SU-DHL-6 (cell line): ENCODE data around the gene RFTN1.
A peak's percentile ranks its signal among the peaks of the same experiment; 100 is the strongest.

Source experiments
- H2AFZ ChIP-seq: fragments of 200-600 bp; sonication (generic); 2 replicates; pipeline ENCODE4 v1.6.1; 2014; ENCODE audit warnings: low read depth, mild to moderate bottlenecking, moderate library complexity, mixed read lengths, antibody characterized with exemption, low read length; ENCODE audit not compliant: severe bottlenecking
- H3F3A ChIP-seq: fragments of 200-600 bp; shearing (Covaris generic); 2 replicates; pipeline ENCODE4 v1.6.0; 2016; ENCODE audit warnings: antibody characterized with exemption, mild to moderate bottlenecking; ENCODE audit not compliant: insufficient read depth
- H3K27ac ChIP-seq: fragments of 200-600 bp; sonication (generic); 2 replicates; pipeline ENCODE4 v1.5.1; 2016; ENCODE audit warnings: low read depth, mild to moderate bottlenecking, low read length, moderate library complexity, mixed read lengths
- H3K27me3 ChIP-seq: fragments of 200-600 bp; sonication (generic), shearing (Covaris generic); 2 replicates; pipeline ENCODE4 v1.6.0; 2014; ENCODE audit warnings: mild to moderate bottlenecking, low read length
- H3K36me3 ChIP-seq: fragments of 200-600 bp; sonication (generic); 2 replicates; pipeline ENCODE4 v1.6.1; 2014; ENCODE audit warnings: mild to moderate bottlenecking, low read length, mixed read lengths
- H3K4me2 ChIP-seq: fragments of 300-600, 200-600 bp; shearing (Covaris generic), sonication (generic); 2 replicates; pipeline ENCODE4 v1.6.0; 2014; ENCODE audit warnings: low read length, low read depth, mild to moderate bottlenecking; ENCODE audit not compliant: poor library complexity, severe bottlenecking
- H3K4me3 ChIP-seq: fragments of 200-600 bp; sonication (generic); 2 replicates; pipeline ENCODE4 v1.5.1; 2014; ENCODE audit warnings: antibody characterized with exemption, low read length, mild to moderate bottlenecking, mixed read lengths; ENCODE audit not compliant: insufficient read depth, poor library complexity, severe bottlenecking
- H3K79me2 ChIP-seq: fragments of 200-600 bp; sonication (generic); 2 replicates; pipeline ENCODE4 v1.6.1; 2014; ENCODE audit warnings: mild to moderate bottlenecking, low read length, moderate library complexity; ENCODE audit not compliant: insufficient read depth
- H3K9ac ChIP-seq: fragments of 200-600 bp; sonication (generic); 2 replicates; pipeline ENCODE4 v1.7.0; 2014; ENCODE audit warnings: mild to moderate bottlenecking, low read length
- H3K9me2 ChIP-seq: fragments of 200-600 bp; sonication (generic); replicated peaks from 2 replicates; pipeline ENCODE4 v1.6.1; 2014; ENCODE audit warnings: low read length; ENCODE audit not compliant: insufficient read depth
- H3K9me3 ChIP-seq: fragments of 200-600 bp; sonication (generic); 2 replicates; pipeline ENCODE4 v1.6.1; 2014; ENCODE audit warnings: low read length, mixed read lengths; ENCODE audit not compliant: insufficient read depth
- H4K20me1 ChIP-seq: fragments of 200-600 bp; sonication (generic); 2 replicates; pipeline ENCODE4 v1.6.1; 2014; ENCODE audit warnings: low read depth, mild to moderate bottlenecking, antibody characterized with exemption, low read length, moderate library complexity, mixed read lengths
- EZH2phosphoT487 ChIP-seq: fragments of 200-600 bp; sonication (generic), shearing (Covaris generic); conservative IDR thresholded peaks from 2 replicates; pipeline ENCODE4 v1.6.1; 2018; ENCODE audit warnings: mild to moderate bottlenecking, antibody characterized with exemption, low read length, moderate library complexity, mixed read lengths
- TF ChIP-seq, protein P1 (sequence below): fragments of 200-600 bp; sonication (generic); IDR thresholded peaks from one replicate; pipeline ENCODE4 v1.5.1; 2017; ENCODE audit warnings: antibody characterized with exemption, mild to moderate bottlenecking, low read length, moderate library complexity; ENCODE audit not compliant: insufficient read depth, poor library complexity, severe bottlenecking

RFTN1 gene

DNA sequence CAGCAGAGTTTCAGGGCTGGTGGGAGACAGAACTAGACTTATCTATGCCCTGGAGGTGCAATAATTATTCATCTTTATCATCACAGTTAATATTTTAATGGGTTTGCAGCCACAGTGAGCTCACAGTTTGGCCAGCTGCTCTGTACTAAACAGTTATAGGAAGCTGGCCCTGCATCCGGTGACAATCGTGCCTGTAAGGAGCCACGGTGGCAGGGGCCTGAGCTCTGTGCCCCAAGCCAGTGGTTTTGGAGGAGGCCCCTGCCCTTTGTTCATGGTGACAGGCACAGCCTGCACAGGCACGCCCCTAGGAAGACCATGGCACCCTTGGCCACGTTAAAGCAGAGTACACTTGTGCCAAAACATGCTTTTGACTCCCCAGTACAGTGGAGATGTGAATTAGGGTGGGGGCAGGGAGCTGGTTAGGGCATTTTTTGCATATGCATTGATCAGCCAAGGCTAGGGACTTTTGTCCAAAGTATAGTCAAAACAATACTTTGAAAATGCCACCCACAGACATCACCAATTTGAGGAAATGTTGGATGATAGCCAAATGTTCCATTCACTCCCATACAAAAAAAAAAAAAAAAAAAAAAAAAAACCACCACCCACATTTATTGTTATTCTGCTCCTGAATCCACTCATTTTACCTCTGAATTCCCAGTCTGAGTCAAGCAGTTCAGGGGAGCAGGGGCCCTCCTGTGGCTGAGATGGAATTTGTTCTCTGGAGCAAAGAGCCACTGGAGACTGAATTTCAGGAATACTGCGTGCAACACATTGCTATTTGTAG is 3.4 kb upstream of the RFTN1 start:
- no peaks in the 10 kb centered on the region for H4K20me1 ChIP-seq
- TF ChIP-seq, protein P1, sequence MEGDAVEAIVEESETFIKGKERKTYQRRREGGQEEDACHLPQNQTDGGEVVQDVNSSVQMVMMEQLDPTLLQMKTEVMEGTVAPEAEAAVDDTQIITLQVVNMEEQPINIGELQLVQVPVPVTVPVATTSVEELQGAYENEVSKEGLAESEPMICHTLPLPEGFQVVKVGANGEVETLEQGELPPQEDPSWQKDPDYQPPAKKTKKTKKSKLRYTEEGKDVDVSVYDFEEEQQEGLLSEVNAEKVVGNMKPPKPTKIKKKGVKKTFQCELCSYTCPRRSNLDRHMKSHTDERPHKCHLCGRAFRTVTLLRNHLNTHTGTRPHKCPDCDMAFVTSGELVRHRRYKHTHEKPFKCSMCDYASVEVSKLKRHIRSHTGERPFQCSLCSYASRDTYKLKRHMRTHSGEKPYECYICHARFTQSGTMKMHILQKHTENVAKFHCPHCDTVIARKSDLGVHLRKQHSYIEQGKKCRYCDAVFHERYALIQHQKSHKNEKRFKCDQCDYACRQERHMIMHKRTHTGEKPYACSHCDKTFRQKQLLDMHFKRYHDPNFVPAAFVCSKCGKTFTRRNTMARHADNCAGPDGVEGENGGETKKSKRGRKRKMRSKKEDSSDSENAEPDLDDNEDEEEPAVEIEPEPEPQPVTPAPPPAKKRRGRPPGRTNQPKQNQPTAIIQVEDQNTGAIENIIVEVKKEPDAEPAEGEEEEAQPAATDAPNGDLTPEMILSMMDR, result no peak
- TF ChIP-seq EZH2phosphoT487, result no peak
- peak overlapping the region; percentile 97 for H3K27ac ChIP-seq
- no peak overlapping the region for H2AFZ ChIP-seq
- peak overlapping the region; percentile 96 for H3K9ac ChIP-seq
- H3K79me2 ChIP-seq, result peaks cover 34% of the 10 kb centered on the region
- H3K36me3 ChIP-seq, result no peaks in the 10 kb centered on the region
- no peaks in the 10 kb centered on the region for H3K9me2 ChIP-seq
- no peaks in the 10 kb centered on the region for H3K9me3 ChIP-seq
- peaks cover 40% of the 10 kb centered on the region for H3F3A ChIP-seq
- H3K27me3 ChIP-seq, result no peaks in the 10 kb centered on the region
- peak overlapping the region; percentile 70 for H3K4me2 ChIP-seq
- H3K4me3 ChIP-seq, result peak overlapping the region; percentile 63

DNA sequence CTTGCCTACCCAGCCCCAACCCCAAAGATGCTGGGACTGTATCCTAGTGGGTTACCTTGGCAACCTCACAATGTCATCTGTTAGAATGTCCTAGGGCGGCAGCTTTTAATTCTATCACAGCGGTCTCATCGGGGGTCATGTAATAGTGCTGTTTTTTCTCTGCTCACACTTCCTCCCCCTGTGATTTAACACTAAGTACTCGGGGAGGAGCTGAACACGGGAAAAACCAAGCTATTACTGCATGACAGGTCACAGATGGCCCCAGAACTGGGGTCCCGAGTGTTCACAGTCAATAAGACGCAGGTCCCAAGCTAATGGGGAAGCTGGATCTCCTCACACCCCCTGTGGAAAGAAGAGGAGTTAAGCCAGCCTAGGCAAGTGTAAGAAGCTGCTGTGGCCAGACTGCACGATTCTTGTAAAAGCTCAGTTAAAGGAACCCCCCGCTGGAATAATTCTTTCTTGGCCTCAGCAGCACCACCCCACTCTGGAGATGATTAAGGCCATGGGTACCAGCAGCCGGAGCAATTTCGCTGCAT is 2.5 kb upstream of the RFTN1 start:
- peaks cover 41% of the 10 kb centered on the region for H3K79me2 ChIP-seq
- peak overlapping the region; percentile 63 for H3K4me3 ChIP-seq
- H3K9ac ChIP-seq, result peak overlapping the region; percentile 96

DNA sequence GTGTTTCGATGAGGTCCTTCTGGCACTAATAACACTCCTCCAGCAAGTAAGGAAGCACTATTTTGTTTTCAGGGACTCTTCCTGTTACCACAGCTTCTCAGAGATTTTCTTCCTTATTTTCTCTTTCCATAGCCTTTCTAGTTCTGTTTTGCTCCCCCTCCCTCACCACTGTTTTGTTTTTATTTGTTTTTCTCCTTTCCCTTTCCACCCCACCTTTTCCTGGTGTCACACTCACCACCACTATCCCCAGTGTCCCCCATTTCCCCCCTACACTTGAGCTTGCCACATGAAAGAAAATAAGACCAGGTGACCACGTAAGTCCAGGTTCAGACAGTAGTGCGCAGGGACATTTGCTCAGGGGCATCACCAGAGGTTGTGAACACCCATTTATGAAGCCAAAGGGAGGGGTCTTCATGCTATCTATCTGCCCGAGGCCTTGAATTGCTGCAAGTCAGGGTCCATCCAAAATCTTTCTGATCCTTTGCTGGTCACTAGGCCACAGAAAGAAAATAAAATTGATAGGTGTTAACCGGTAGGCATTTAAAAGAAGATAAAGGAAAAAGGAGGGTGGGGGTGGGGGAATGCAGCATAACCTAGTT is 1.4 kb upstream of the RFTN1 start:
- H3K9me2 ChIP-seq, result no peaks in the 10 kb centered on the region
- TF ChIP-seq, protein P1, result no peak
- TF ChIP-seq EZH2phosphoT487, result no peak
- no peaks in the 10 kb centered on the region for H3K27me3 ChIP-seq
- H3F3A ChIP-seq, result peaks cover 59% of the 10 kb centered on the region
- H3K79me2 ChIP-seq, result peaks cover 52% of the 10 kb centered on the region
- no peaks in the 10 kb centered on the region for H3K9me3 ChIP-seq
- H4K20me1 ChIP-seq, result no peaks in the 10 kb centered on the region
- H2AFZ ChIP-seq, result no peak overlapping the region
- peak overlapping the region; percentile 63 for H3K4me3 ChIP-seq
- peak overlapping the region; percentile 70 for H3K4me2 ChIP-seq
- peak overlapping the region; percentile 96 for H3K9ac ChIP-seq
- peak overlapping the region; percentile 97 for H3K27ac ChIP-seq
- H3K36me3 ChIP-seq, result no peaks in the 10 kb centered on the region

More for the DNA sequence above, 2.5 kb upstream of the RFTN1 start:
- no peaks in the 10 kb centered on the region for H4K20me1 ChIP-seq
- no peaks in the 10 kb centered on the region for H3K36me3 ChIP-seq
- peak overlapping the region; percentile 97 for H3K27ac ChIP-seq
- no peak overlapping the region for H2AFZ ChIP-seq
- peak overlapping the region; percentile 70 for H3K4me2 ChIP-seq
- H3K9me3 ChIP-seq, result no peaks in the 10 kb centered on the region
- TF ChIP-seq, protein P1, result no peak
- no peak for TF ChIP-seq EZH2phosphoT487
- H3F3A ChIP-seq, result peaks cover 48% of the 10 kb centered on the region
- H3K27me3 ChIP-seq, result no peaks in the 10 kb centered on the region
- no peaks in the 10 kb centered on the region for H3K9me2 ChIP-seq
